Neural progenitor cell (in vitro differentiated cells): ENCODE measurements around the gene UROD. TPM values are rescaled to one million over a fixed set of nuclear protein-coding genes. Genes with fewer than 3 reads are reported as not detected.

Source experiments
- DNase-seq: peaks from one replicate; pipeline ENCODE4 v3.0.0-alpha.2; 2016; ENCODE audit warnings: low spot score
- H2AFZ ChIP-seq: fragments of 200-600 bp; sonication (generic); replicated peaks from 2 replicates; pipeline ENCODE4 v1.6.1; 2016; ENCODE audit warnings: antibody characterized with exemption
- H3F3A ChIP-seq: fragments of 200-600 bp; sonication (generic); 2 replicates; pipeline ENCODE4 v1.6.1; 2016; ENCODE audit warnings: antibody characterized with exemption, low read depth
- H3K27ac ChIP-seq: fragments of 200-600 bp; sonication (generic); 2 replicates; pipeline ENCODE4 v1.5.1; 2016; ENCODE audit warnings: mild to moderate bottlenecking
- H3K27me3 ChIP-seq: fragments of 200-600 bp; sonication (generic); 2 replicates; pipeline ENCODE4 v1.6.1; 2016; ENCODE audit warnings: mild to moderate bottlenecking, moderate library complexity
- H3K36me3 ChIP-seq: fragments of 200-600 bp; sonication (generic); 2 replicates; pipeline ENCODE4 v1.5.1; 2016
- H3K4me1 ChIP-seq: fragments of 200-600 bp; sonication (generic); 2 replicates; pipeline ENCODE4 v1.6.1; 2016; ENCODE audit warnings: mixed run types
- H3K4me2 ChIP-seq: fragments of 200-600 bp; sonication (generic); 2 replicates; pipeline ENCODE4 v1.6.1; 2016
- H3K4me3 ChIP-seq: fragments of 200-600 bp; sonication (generic); 2 replicates; pipeline ENCODE4 v1.5.1; 2016
- H3K79me2 ChIP-seq: fragments of 200-600 bp; sonication (generic); 2 replicates; pipeline ENCODE4 v1.6.1; 2016; ENCODE audit warnings: low read depth
- H3K9ac ChIP-seq: fragments of 200-600 bp; sonication (generic); 2 replicates; pipeline ENCODE4 v1.6.1; 2016
- H3K9me3 ChIP-seq: fragments of 200-600 bp; sonication (generic); 2 replicates; pipeline ENCODE4 v1.5.1; 2016; ENCODE audit warnings: low read depth
- H4K20me1 ChIP-seq: fragments of 200-600 bp; sonication (generic); 2 replicates; pipeline ENCODE4 v1.6.1; 2016; ENCODE audit warnings: low read depth
- H3K27ac Mint-ChIP-seq: 3 replicates; pipeline ENCODE4 v1.8.0; 2021; ENCODE audit warnings: mixed read lengths
- H3K27me3 Mint-ChIP-seq: 2 replicates; pipeline ENCODE4 v1.8.0; 2022; ENCODE audit warnings: low read depth, mild to moderate bottlenecking, inconsistent platforms, moderate library complexity, mixed read lengths; ENCODE audit not compliant: insufficient read depth
- H3K36me3 Mint-ChIP-seq: 3 replicates; pipeline ENCODE4 v1.8.0; 2021; ENCODE audit warnings: mixed read lengths
- H3K4me1 Mint-ChIP-seq: 3 replicates; pipeline ENCODE4 v1.8.0; 2021; ENCODE audit warnings: mixed read lengths
- H3K4me3 Mint-ChIP-seq: 3 replicates; pipeline ENCODE4 v1.8.0; 2021; ENCODE audit warnings: mild to moderate bottlenecking, moderate library complexity, mixed read lengths
- H3K9me3 Mint-ChIP-seq: 3 replicates; pipeline ENCODE4 v1.8.0; 2020; ENCODE audit warnings: mixed read lengths
- EZH2 ChIP-seq: fragments of 200-600 bp; sonication (generic); IDR thresholded peaks from 2 replicates; pipeline ENCODE4 v1.6.1; 2017; ENCODE audit warnings: antibody characterized with exemption, mild to moderate bottlenecking, moderate library complexity
- EZH2phosphoT487 ChIP-seq: fragments of 200-600 bp; sonication (generic); IDR thresholded peaks from 2 replicates; pipeline ENCODE4 v1.6.1; 2017; ENCODE audit warnings: antibody characterized with exemption
- total RNA-seq: library from RNA; depleted of rRNA; stranded (reverse); fragments of >200 nt; gene quantifications from 2 replicates; pipeline ENCODE4 v1.2.3, GENCODE V29; 2015; ENCODE audit warnings: low replicate concordance
- TF ChIP-seq, protein P1 (sequence below): fragments of 200-600 bp; sonication (generic); IDR thresholded peaks from 2 replicates; pipeline ENCODE4 v1.5.1; 2017; ENCODE audit warnings: antibody characterized with exemption, mild to moderate bottlenecking

The UROD gene
- total RNA-seq, 1 donor from 2014 or later, result 46.5 TPM

DNA sequence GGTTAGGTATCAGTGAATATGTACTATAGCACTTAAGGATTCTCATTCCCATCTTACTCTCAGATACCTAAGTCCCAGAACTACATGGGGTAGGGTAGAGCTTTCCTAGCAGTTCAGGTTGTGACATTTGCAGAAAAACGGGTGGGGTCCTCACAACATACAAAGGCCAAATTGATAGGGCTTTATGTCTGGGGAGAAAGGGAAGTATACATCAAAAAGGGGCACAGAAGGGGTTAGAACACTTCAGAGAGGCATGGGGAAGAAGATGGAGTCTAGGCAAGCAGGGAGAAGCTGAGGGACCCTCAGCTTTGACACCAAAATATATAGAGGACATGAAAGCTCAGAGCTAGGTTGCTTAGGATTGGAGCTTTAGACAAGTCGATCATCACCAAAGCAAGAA lies 3.6 kb downstream of the UROD start:
- H4K20me1 ChIP-seq, result peaks cover under 1% of the 10 kb centered on the region
- TF ChIP-seq EZH2, result no peak
- TF ChIP-seq EZH2phosphoT487, result no peak
- TF ChIP-seq, protein P1, sequence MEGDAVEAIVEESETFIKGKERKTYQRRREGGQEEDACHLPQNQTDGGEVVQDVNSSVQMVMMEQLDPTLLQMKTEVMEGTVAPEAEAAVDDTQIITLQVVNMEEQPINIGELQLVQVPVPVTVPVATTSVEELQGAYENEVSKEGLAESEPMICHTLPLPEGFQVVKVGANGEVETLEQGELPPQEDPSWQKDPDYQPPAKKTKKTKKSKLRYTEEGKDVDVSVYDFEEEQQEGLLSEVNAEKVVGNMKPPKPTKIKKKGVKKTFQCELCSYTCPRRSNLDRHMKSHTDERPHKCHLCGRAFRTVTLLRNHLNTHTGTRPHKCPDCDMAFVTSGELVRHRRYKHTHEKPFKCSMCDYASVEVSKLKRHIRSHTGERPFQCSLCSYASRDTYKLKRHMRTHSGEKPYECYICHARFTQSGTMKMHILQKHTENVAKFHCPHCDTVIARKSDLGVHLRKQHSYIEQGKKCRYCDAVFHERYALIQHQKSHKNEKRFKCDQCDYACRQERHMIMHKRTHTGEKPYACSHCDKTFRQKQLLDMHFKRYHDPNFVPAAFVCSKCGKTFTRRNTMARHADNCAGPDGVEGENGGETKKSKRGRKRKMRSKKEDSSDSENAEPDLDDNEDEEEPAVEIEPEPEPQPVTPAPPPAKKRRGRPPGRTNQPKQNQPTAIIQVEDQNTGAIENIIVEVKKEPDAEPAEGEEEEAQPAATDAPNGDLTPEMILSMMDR, result no peak
- H3K79me2 ChIP-seq, result peaks cover 10% of the 10 kb centered on the region
- Mint-ChIP-seq H3K4me1 (peaks cover 30% of the 10 kb centered on the region), H3K27me3 (peaks cover 2% of the 10 kb centered on the region), H3K36me3 (no peaks in the 10 kb centered on the region), H3K27ac (no peak overlapping the region), H3K9me3 (no peaks in the 10 kb centered on the region), H3K4me3 (no peak overlapping the region)
- H3K27me3 ChIP-seq, result no peaks in the 10 kb centered on the region
- H3K9ac ChIP-seq, result no peak overlapping the region
- H3K4me2 ChIP-seq, result no peak overlapping the region
- H2AFZ ChIP-seq, result no peak overlapping the region
- H3F3A ChIP-seq, result peaks cover 7% of the 10 kb centered on the region
- H3K4me1 ChIP-seq, result peaks cover 5% of the 10 kb centered on the region
- H3K9me3 ChIP-seq, result no peaks in the 10 kb centered on the region
- H3K36me3 ChIP-seq, result no peaks in the 10 kb centered on the region
- H3K27ac ChIP-seq, result no peak overlapping the region
- no peak for DNase-seq
- H3K4me3 ChIP-seq, result no peak overlapping the region

DNA sequence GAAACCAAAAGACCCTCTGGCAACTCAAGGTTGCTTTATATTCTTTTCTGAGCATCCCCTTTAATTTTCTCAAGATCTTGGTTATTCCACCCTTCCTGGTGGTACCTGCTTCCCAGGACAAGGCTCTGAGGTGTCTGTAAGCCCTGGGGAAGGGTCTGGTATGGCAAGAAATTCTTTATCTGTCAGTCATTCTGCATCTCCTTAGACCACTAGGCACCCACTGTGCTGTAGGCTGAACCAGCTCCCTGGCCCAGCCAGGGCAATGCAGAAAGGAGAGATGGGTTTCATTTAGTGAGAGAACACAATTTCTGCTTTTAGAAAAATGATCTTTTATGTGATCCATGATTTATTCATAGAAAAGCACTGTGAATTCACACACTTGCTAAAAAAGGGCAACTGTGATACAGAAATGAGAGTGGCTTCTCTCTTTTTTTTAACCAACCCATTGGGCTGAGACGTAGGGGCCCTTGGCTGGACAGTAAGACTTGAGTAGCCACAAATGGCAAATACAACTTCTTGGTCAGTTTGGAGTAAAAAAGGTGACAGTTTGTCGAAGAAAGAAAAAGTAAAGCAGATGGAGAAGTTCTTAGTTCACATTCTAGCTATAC lies 4.1 kb downstream of the UROD start:
- Histone ChIP-seq H3K36me3 (no peaks in the 10 kb centered on the region), H3K4me2 (no peak overlapping the region), H3K27me3 (no peaks in the 10 kb centered on the region), H3K4me3 (no peak overlapping the region), H4K20me1 (no peaks in the 10 kb centered on the region), H3F3A (peaks cover 7% of the 10 kb centered on the region), H3K27ac (no peak overlapping the region), H2AFZ (no peak overlapping the region), H3K79me2 (peaks cover 10% of the 10 kb centered on the region), H3K9ac (no peak overlapping the region), H3K4me1 (peaks cover 5% of the 10 kb centered on the region), H3K9me3 (no peaks in the 10 kb centered on the region)
- Mint-ChIP-seq H3K27ac (no peak overlapping the region), H3K9me3 (no peaks in the 10 kb centered on the region), H3K4me1 (peaks cover 30% of the 10 kb centered on the region), H3K27me3 (peaks cover 2% of the 10 kb centered on the region), H3K4me3 (no peak overlapping the region), H3K36me3 (no peaks in the 10 kb centered on the region)
- DNase-seq, result no peak
- no peak for TF ChIP-seq EZH2
- TF ChIP-seq, protein P1, result no peak
- TF ChIP-seq EZH2phosphoT487, result no peak

DNA sequence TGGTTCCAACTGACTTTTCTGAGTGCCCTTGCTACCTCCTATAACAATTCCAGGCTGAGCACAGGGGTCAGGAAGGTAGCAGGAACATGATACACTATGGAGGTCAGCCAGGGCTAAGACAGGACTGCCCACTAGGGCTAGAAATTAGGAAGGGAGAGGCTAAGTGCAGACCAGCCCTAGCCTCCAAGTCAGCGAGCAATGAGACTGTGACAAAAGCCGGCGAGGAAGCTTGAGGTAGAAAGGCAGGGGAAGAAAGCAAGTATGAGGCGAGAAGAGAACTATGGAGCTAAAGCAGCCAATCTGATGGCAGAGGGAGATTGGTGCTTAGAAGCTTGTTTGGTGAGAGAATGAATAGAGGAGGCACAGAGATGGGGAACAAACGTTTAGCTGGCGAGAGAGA lies 4.7 kb downstream of the UROD start:
- peaks cover 10% of the 10 kb centered on the region for H3K79me2 ChIP-seq
- DNase-seq, result no peak
- H3K27me3 ChIP-seq, result no peaks in the 10 kb centered on the region
- H2AFZ ChIP-seq, result no peak overlapping the region
- H3K36me3 Mint-ChIP-seq, result no peaks in the 10 kb centered on the region
- H3K4me2 ChIP-seq, result no peak overlapping the region
- TF ChIP-seq EZH2phosphoT487 (no peak), EZH2 (no peak)
- TF ChIP-seq, protein P1, result no peak
- peaks cover 24% of the 10 kb centered on the region for H3K4me1 Mint-ChIP-seq
- H3K27ac ChIP-seq, result no peak overlapping the region
- H3K4me3 Mint-ChIP-seq, result no peak overlapping the region
- H3K9ac ChIP-seq, result no peak overlapping the region
- no peaks in the 10 kb centered on the region for H4K20me1 ChIP-seq
- no peaks in the 10 kb centered on the region for H3K9me3 Mint-ChIP-seq
- H3K36me3 ChIP-seq, result no peaks in the 10 kb centered on the region
- H3F3A ChIP-seq, result peaks cover 7% of the 10 kb centered on the region
- peaks cover under 1% of the 10 kb centered on the region for H3K4me1 ChIP-seq
- H3K9me3 ChIP-seq, result no peaks in the 10 kb centered on the region
- peaks cover 2% of the 10 kb centered on the region for H3K27me3 Mint-ChIP-seq
- no peak overlapping the region for H3K4me3 ChIP-seq
- no peak overlapping the region for H3K27ac Mint-ChIP-seq
